ENCODE measurements around the gene VRK2. TPM values are rescaled to one million over a fixed set of nuclear protein-coding genes. Genes with fewer than 3 reads are reported as not detected.

Gene VRK2
- 10 to 100 TPM; 17.7 to 18.3 TPM for total RNA-seq

DNA sequence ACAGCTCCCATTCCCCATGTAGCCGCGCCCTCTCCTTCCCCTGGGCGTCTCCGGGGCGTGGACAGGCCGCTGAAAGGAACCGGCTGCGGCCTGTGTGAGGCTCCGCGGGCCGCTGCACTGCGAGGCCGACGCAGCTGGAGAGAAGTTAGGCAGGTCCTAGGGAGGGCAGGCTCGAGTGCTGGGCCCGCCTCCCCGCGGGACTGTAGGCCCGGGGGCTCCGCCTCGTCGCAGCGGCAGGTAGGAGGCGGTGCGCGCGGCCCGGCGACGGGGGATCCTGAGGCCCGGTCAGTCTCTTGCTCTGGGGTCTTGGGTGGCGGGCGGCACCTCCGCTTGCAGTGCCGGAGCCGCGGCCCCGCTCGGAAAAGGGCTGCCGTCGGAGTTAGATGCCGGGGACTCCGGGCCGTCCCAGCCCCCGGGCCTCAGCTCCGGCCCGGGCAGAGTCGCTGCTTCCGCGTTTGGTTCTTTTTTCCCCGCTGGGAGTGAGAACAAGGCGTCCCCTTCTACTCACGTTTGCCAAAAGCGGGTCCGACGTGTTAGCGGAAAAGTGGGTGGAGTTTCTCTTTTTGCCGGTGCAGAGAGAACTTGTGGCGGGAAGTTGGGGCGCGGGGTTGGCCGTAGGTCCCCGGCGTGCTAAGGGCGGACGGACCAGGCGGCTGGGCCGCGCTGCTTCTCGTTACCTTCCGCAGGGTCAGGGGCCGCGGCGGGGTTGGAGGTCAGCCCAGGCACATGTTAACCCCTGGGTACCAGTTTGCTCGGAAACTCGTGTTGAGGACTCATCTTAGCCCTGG is at the start of gene VRK2:
TSS of gene VRK2 (plus strand) at position 222 of the 788 bp plus-strand sequence. CDS start 2,026 bp downstream, outside the sequence.
- TF ChIP-seq CTCF (IDR thresholded peaks at IDR 0.05) = no peak
- no peaks in the 10 kb centered on the region for H3K9me3 Mint-ChIP-seq
- intact Hi-C loops (cut with micrococcal nuclease) = loop anchor here (10.0 kb wide), 1 partner anchor 198 kb away; the partner anchor contains the start of gene FANCL
- DNase-seq (peak; percentile 89), ATAC-seq (peak; percentile 89)
- CTCF ChIA-PET = interaction anchor here (0.7 to 1.3 kb wide), 3 partner anchors 22 to 141 kb away, joined by 3 read pairs; no protein-coding TSS in a partner anchor
- H3K4me3 Mint-ChIP-seq = peak within 1 kb of the TSS; percentile 87
- H3K36me3 Mint-ChIP-seq (ENCODE audit: low read depth) = peaks cover 29% of the 10 kb centered on the region
- peak within 1 kb of the TSS; percentile 96 for H3K27ac Mint-ChIP-seq
- peaks cover 41% of the 10 kb centered on the region for H3K4me1 Mint-ChIP-seq (ENCODE audit: low read depth)
- H3K27me3 Mint-ChIP-seq = no peaks in the 10 kb centered on the region
- POLR2A ChIA-PET = interaction anchor here (0.6 to 1.3 kb wide), 8 partner anchors 8 to 470 kb away, joined by 3 to 5 read pairs (median 3); no protein-coding TSS in a partner anchor

- no peak overlapping the region for H3K27ac Mint-ChIP-seq
- no peak overlapping the region for H3K4me3 Mint-ChIP-seq
- no peaks in the 10 kb centered on the region for H3K9me3 Mint-ChIP-seq
- DNase-seq (no peak), ATAC-seq (no peak)
- ChIA-PET CTCF (no interaction called here), POLR2A (no interaction called here)
- intact Hi-C loops (cut with micrococcal nuclease) = no loop called here
- no peak for TF ChIP-seq CTCF (IDR thresholded peaks at IDR 0.05)
- H3K27me3 Mint-ChIP-seq = no peaks in the 10 kb centered on the region
- H3K36me3 Mint-ChIP-seq (ENCODE audit: low read depth) = no peaks in the 10 kb centered on the region
- H3K4me1 Mint-ChIP-seq (ENCODE audit: low read depth) = no peaks in the 10 kb centered on the region
Measured at GRCh38 chr2:58006256-58006951, 40.2 kb upstream of the VRK2 start.

- ATAC-seq (no peak), DNase-seq (no peak)
- Mint-ChIP-seq H3K4me1 (ENCODE audit: low read depth) (no peaks in the 10 kb centered on the region), H3K36me3 (ENCODE audit: low read depth) (no peaks in the 10 kb centered on the region), H3K27ac (no peak overlapping the region), H3K9me3 (no peaks in the 10 kb centered on the region), H3K27me3 (no peaks in the 10 kb centered on the region), H3K4me3 (no peak overlapping the region)
- ChIA-PET POLR2A (no interaction called here), CTCF (no interaction called here)
- intact Hi-C loops (cut with micrococcal nuclease) = no loop called here
- no peak for TF ChIP-seq CTCF (IDR thresholded peaks at IDR 0.05)
Measured at GRCh38 chr2:58006952-58007284, 39.7 kb upstream of the VRK2 start.

GRCh38 chr2:58010599-58010998 is 36.0 kb upstream of the VRK2 start:
- Mint-ChIP-seq H3K4me1 (ENCODE audit: low read depth) (no peaks in the 10 kb centered on the region), H3K4me3 (no peak overlapping the region), H3K9me3 (peaks cover 1% of the 10 kb centered on the region), H3K27me3 (no peaks in the 10 kb centered on the region), H3K27ac (no peak overlapping the region), H3K36me3 (ENCODE audit: low read depth) (no peaks in the 10 kb centered on the region)
- CTCF ChIA-PET = no interaction called here
- DNase-seq (no peak), ATAC-seq (no peak)
- intact Hi-C loops (cut with micrococcal nuclease) = no loop called here
- POLR2A ChIA-PET = no interaction called here
- TF ChIP-seq CTCF (IDR thresholded peaks at IDR 0.05) = no peak

DNA sequence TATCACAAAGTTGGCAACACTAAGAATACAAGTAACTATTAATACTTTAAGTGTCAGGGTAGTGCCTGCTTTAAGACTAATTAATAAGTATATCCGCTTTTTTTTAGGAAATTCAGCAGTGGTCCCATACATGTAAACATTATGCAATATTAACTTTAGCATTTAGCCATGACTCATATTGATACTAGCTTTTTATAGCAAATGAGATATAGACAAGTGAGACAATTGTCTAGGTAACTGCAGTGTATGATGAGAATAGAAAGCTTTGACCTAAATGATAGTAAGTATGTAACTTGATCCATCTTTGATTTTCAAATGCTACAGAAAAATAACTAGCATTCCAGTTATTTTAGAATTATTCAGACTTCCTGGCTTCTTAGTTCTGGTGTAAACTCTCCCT is 27.4 kb upstream of the VRK2 start:
- intact Hi-C loops (cut with micrococcal nuclease) = no loop called here
- Mint-ChIP-seq H3K4me1 (ENCODE audit: low read depth) (peaks cover 10% of the 10 kb centered on the region), H3K4me3 (no peak overlapping the region), H3K9me3 (peaks cover 8% of the 10 kb centered on the region), H3K36me3 (ENCODE audit: low read depth) (no peaks in the 10 kb centered on the region), H3K27me3 (no peaks in the 10 kb centered on the region), H3K27ac (no peak overlapping the region)
- no peak for ATAC-seq
- no peak for TF ChIP-seq CTCF (IDR thresholded peaks at IDR 0.05)
- no peak for DNase-seq
- POLR2A ChIA-PET = no interaction called here
- CTCF ChIA-PET = no interaction called here

All from activated CD8-positive, alpha-beta T cell treated with anti-CD3 and anti-CD28 coated beads for 36 hours (primary cell).